ENCODE results near the gene UBE3A. TPM values are rescaled to one million over a fixed set of nuclear protein-coding genes. Genes with fewer than 3 reads are reported as not detected.

The UBE3A gene
- polyA plus RNA-seq, 4 donors: 14.6 to 52.5 (median 17.6) TPM

- no peak for FAIRE-seq
- 89 to 97% (median 90%) methylated on average over 1 of the region's 1 CpG for WGBS, 3 donors
These were observed 76.3 kb downstream of the UBE3A start for GRCh38 chr15:25362545-25362944.

GRCh38 chr15:25347707-25348106 is 91.1 kb downstream of the UBE3A start:
- 95 to 99% (median 99%) methylated on average over 2 of the region's 2 CpGs for WGBS, 3 donors
- Histone ChIP-seq H3K36me3 (ENCODE audit: control insufficient read depth in 3 of 3, insufficient read depth in 2 of 3, low read depth in 1 of 3, low read length in 3 of 3) (peaks cover 0 to 14% (median 8%) of the 10 kb centered on the region in 3 donors), H3K4me3 (ENCODE audit: low read depth in 1 of 3, low read length in 3 of 3) (no peak overlapping the region), H3K27me3 (ENCODE audit: control insufficient read depth in 3 of 3, insufficient read depth in 3 of 3, low read length in 3 of 3) (no peaks in the 10 kb centered on the region), H3K4me1 (ENCODE audit: control insufficient read depth in 3 of 3, insufficient read depth in 2 of 3, low read depth in 1 of 3, low read length in 2 of 3) (no peaks in the 10 kb centered on the region), H3K9me3 (ENCODE audit: control insufficient read depth in 2 of 2, insufficient read depth in 1 of 2, low read depth in 1 of 2, low read length in 1 of 2) (no peaks in the 10 kb centered on the region), H3K27ac (ENCODE audit: low read depth in 1 of 3, low read length in 2 of 3) (no peak overlapping the region)
- no peak for DNase-seq
- no peak for FAIRE-seq

More at GRCh38 chr15:25362545-25362944, 76.3 kb downstream of the UBE3A start:
- Histone ChIP-seq H3K9me3 (ENCODE audit: control insufficient read depth in 2 of 2, insufficient read depth in 1 of 2, low read depth in 1 of 2, low read length in 1 of 2) (no peaks in the 10 kb centered on the region), H3K36me3 (ENCODE audit: control insufficient read depth in 3 of 3, insufficient read depth in 2 of 3, low read depth in 1 of 3, low read length in 3 of 3) (peaks cover 0 to 12% (median 0%) of the 10 kb centered on the region in 3 donors), H3K4me3 (ENCODE audit: low read depth in 1 of 3, low read length in 3 of 3) (no peak overlapping the region), H3K27ac (ENCODE audit: low read depth in 1 of 3, low read length in 2 of 3) (no peak overlapping the region), H3K27me3 (ENCODE audit: control insufficient read depth in 3 of 3, insufficient read depth in 3 of 3, low read length in 3 of 3) (no peaks in the 10 kb centered on the region), H3K4me1 (ENCODE audit: control insufficient read depth in 3 of 3, insufficient read depth in 2 of 3, low read depth in 1 of 3, low read length in 2 of 3) (no peaks in the 10 kb centered on the region)
- DNase-seq: no peak

- no peak for DNase-seq
- Histone ChIP-seq H3K36me3 (ENCODE audit: control insufficient read depth in 3 of 3, insufficient read depth in 2 of 3, low read depth in 1 of 3, low read length in 3 of 3) (peaks cover 2 to 8% (median 8%) of the 10 kb centered on the region in 3 donors), H3K27ac (ENCODE audit: low read depth in 1 of 3, low read length in 2 of 3) (no peak overlapping the region), H3K27me3 (ENCODE audit: control insufficient read depth in 3 of 3, insufficient read depth in 3 of 3, low read length in 3 of 3) (no peaks in the 10 kb centered on the region), H3K4me1 (ENCODE audit: control insufficient read depth in 3 of 3, insufficient read depth in 2 of 3, low read depth in 1 of 3, low read length in 2 of 3) (no peaks in the 10 kb centered on the region), H3K4me3 (ENCODE audit: low read depth in 1 of 3, low read length in 3 of 3) (no peak overlapping the region), H3K9me3 (ENCODE audit: control insufficient read depth in 2 of 2, insufficient read depth in 1 of 2, low read depth in 1 of 2, low read length in 1 of 2) (no peaks in the 10 kb centered on the region)
- no peak for FAIRE-seq
- 95 to 99% (median 98%) methylated on average over 3 of the region's 3 CpGs for WGBS, 3 donors
These were observed 92.5 kb downstream of the UBE3A start for GRCh38 chr15:25346371-25346770.

- no peaks in the 10 kb centered on the region for H3K4me1 ChIP-seq (ENCODE audit: control insufficient read depth in 3 of 3, insufficient read depth in 2 of 3, low read depth in 1 of 3, low read length in 2 of 3)
- H3K27me3 ChIP-seq (ENCODE audit: control insufficient read depth in 3 of 3, insufficient read depth in 3 of 3, low read length in 3 of 3): no peaks in the 10 kb centered on the region
- H3K4me3 ChIP-seq (ENCODE audit: low read depth in 1 of 3, low read length in 3 of 3): no peak overlapping the region
- no peaks in the 10 kb centered on the region for H3K9me3 ChIP-seq (ENCODE audit: control insufficient read depth in 2 of 2, insufficient read depth in 1 of 2, low read depth in 1 of 2, low read length in 1 of 2)
- 81 to 95% (median 95%) methylated on average over 3 of the region's 3 CpGs for WGBS, 3 donors
- FAIRE-seq: no peak
- DNase-seq: no peak
- peaks cover 3 to 8% (median 7%) of the 10 kb centered on the region in 3 donors for H3K36me3 ChIP-seq (ENCODE audit: control insufficient read depth in 3 of 3, insufficient read depth in 2 of 3, low read depth in 1 of 3, low read length in 3 of 3)
- H3K27ac ChIP-seq (ENCODE audit: low read depth in 1 of 3, low read length in 2 of 3): no peak overlapping the region
These were observed 92.9 kb downstream of the UBE3A start for GRCh38 chr15:25345943-25346342.

GRCh38 chr15:25342629-25343028 is 96.2 kb downstream of the UBE3A start:
- no peaks in the 10 kb centered on the region for H3K27me3 ChIP-seq (ENCODE audit: control insufficient read depth in 3 of 3, insufficient read depth in 3 of 3, low read length in 3 of 3)
- H3K36me3 ChIP-seq (ENCODE audit: control insufficient read depth in 3 of 3, insufficient read depth in 2 of 3, low read depth in 1 of 3, low read length in 3 of 3): peaks cover 7 to 8% (median 7%) of the 10 kb centered on the region in 3 donors
- WGBS, 3 donors: 95 to 99% (median 98%) methylated on average over 3 of the region's 3 CpGs
- no peaks in the 10 kb centered on the region for H3K9me3 ChIP-seq (ENCODE audit: control insufficient read depth in 2 of 2, insufficient read depth in 1 of 2, low read depth in 1 of 2, low read length in 1 of 2)
- DNase-seq (no peak), FAIRE-seq (no peak)
- no peaks in the 10 kb centered on the region for H3K4me1 ChIP-seq (ENCODE audit: control insufficient read depth in 3 of 3, insufficient read depth in 2 of 3, low read depth in 1 of 3, low read length in 2 of 3)
- H3K4me3 ChIP-seq (ENCODE audit: low read depth in 1 of 3, low read length in 3 of 3): no peak overlapping the region
- H3K27ac ChIP-seq (ENCODE audit: low read depth in 1 of 3, low read length in 2 of 3): no peak overlapping the region

- Histone ChIP-seq H3K27ac (ENCODE audit: low read depth in 1 of 3, low read length in 2 of 3) (no peak overlapping the region), H3K27me3 (ENCODE audit: control insufficient read depth in 3 of 3, insufficient read depth in 3 of 3, low read length in 3 of 3) (no peaks in the 10 kb centered on the region), H3K9me3 (ENCODE audit: control insufficient read depth in 2 of 2, insufficient read depth in 1 of 2, low read depth in 1 of 2, low read length in 1 of 2) (peaks cover 0 to 2% of the 10 kb centered on the region in 2 donors), H3K36me3 (ENCODE audit: control insufficient read depth in 3 of 3, insufficient read depth in 2 of 3, low read depth in 1 of 3, low read length in 3 of 3) (peaks cover 0 to 11% (median 7%) of the 10 kb centered on the region in 3 donors), H3K4me1 (ENCODE audit: control insufficient read depth in 3 of 3, insufficient read depth in 2 of 3, low read depth in 1 of 3, low read length in 2 of 3) (no peaks in the 10 kb centered on the region), H3K4me3 (ENCODE audit: low read depth in 1 of 3, low read length in 3 of 3) (no peak overlapping the region)
- DNase-seq (no peak), FAIRE-seq (no peak)
- WGBS, 3 donors: 90 to 96% (median 94%) methylated on average over 2 of the region's 2 CpGs
These were observed 99.4 kb downstream of the UBE3A start for GRCh38 chr15:25339431-25339830.

- Histone ChIP-seq H3K4me3 (ENCODE audit: low read depth in 1 of 3, low read length in 3 of 3) (no peak overlapping the region), H3K27ac (ENCODE audit: low read depth in 1 of 3, low read length in 2 of 3) (no peak overlapping the region), H3K27me3 (ENCODE audit: control insufficient read depth in 3 of 3, insufficient read depth in 3 of 3, low read length in 3 of 3) (no peaks in the 10 kb centered on the region), H3K4me1 (ENCODE audit: control insufficient read depth in 3 of 3, insufficient read depth in 2 of 3, low read depth in 1 of 3, low read length in 2 of 3) (peaks cover 0 to 7% (median 3%) of the 10 kb centered on the region in 3 donors), H3K36me3 (ENCODE audit: control insufficient read depth in 3 of 3, insufficient read depth in 2 of 3, low read depth in 1 of 3, low read length in 3 of 3) (peaks cover 4 to 9% (median 4%) of the 10 kb centered on the region in 3 donors), H3K9me3 (ENCODE audit: control insufficient read depth in 2 of 2, insufficient read depth in 1 of 2, low read depth in 1 of 2, low read length in 1 of 2) (peaks cover 0 to 6% of the 10 kb centered on the region in 2 donors)
- no peak for DNase-seq
- FAIRE-seq: no peak
- WGBS, 3 donors: 98 to 99% (median 98%) methylated on average over 4 of the region's 4 CpGs
These were observed 103.5 kb downstream of the UBE3A start for GRCh38 chr15:25335279-25335678.

GRCh38 chr15:25333049-25333448 is 105.8 kb downstream of the UBE3A start:
- DNase-seq (no peak), FAIRE-seq (no peak)
- Histone ChIP-seq H3K9me3 (ENCODE audit: control insufficient read depth in 2 of 2, insufficient read depth in 1 of 2, low read depth in 1 of 2, low read length in 1 of 2) (peaks cover 0 to 6% of the 10 kb centered on the region in 2 donors), H3K4me3 (ENCODE audit: low read depth in 1 of 3, low read length in 3 of 3) (no peak overlapping the region), H3K4me1 (ENCODE audit: control insufficient read depth in 3 of 3, insufficient read depth in 2 of 3, low read depth in 1 of 3, low read length in 2 of 3) (peaks cover 0 to 11% (median 3%) of the 10 kb centered on the region in 3 donors), H3K36me3 (ENCODE audit: control insufficient read depth in 3 of 3, insufficient read depth in 2 of 3, low read depth in 1 of 3, low read length in 3 of 3) (peaks cover 2 to 7% (median 4%) of the 10 kb centered on the region in 3 donors), H3K27me3 (ENCODE audit: control insufficient read depth in 3 of 3, insufficient read depth in 3 of 3, low read length in 3 of 3) (no peaks in the 10 kb centered on the region), H3K27ac (ENCODE audit: low read depth in 1 of 3, low read length in 2 of 3) (no peak overlapping the region)
- 76 to 90% (median 79%) methylated on average over 2 of the region's 2 CpGs for WGBS, 3 donors

GRCh38 chr15:25332306-25332705 is 106.5 kb downstream of the UBE3A start:
- H3K4me1 ChIP-seq (ENCODE audit: control insufficient read depth in 3 of 3, insufficient read depth in 2 of 3, low read depth in 1 of 3, low read length in 2 of 3): peaks cover 0 to 17% (median 3%) of the 10 kb centered on the region in 3 donors
- peak overlapping the region in 1 of 3 donors; percentile 18 for H3K27ac ChIP-seq (ENCODE audit: low read depth in 1 of 3, low read length in 2 of 3)
- FAIRE-seq: no peak
- H3K36me3 ChIP-seq (ENCODE audit: control insufficient read depth in 3 of 3, insufficient read depth in 2 of 3, low read depth in 1 of 3, low read length in 3 of 3): peaks cover 0 to 7% (median 4%) of the 10 kb centered on the region in 3 donors
- no peak for DNase-seq
- no peak overlapping the region for H3K4me3 ChIP-seq (ENCODE audit: low read depth in 1 of 3, low read length in 3 of 3)
- H3K27me3 ChIP-seq (ENCODE audit: control insufficient read depth in 3 of 3, insufficient read depth in 3 of 3, low read length in 3 of 3): no peaks in the 10 kb centered on the region
- 82 to 89% (median 88%) methylated on average over 2 of the region's 2 CpGs for WGBS, 3 donors
- peaks cover 0 to 6% of the 10 kb centered on the region in 2 donors for H3K9me3 ChIP-seq (ENCODE audit: control insufficient read depth in 2 of 2, insufficient read depth in 1 of 2, low read depth in 1 of 2, low read length in 1 of 2)
